Body of pancreas (tissue), 4 donors: ENCODE measurements around the gene CLIP1.

Experiments used
- CTCF ChIP-seq, 7 experiments: fragments of 450-650 bp in 4 of 7; fragments of 200-600 bp in 3 of 7; sonication (generic) in 3 of 7; IDR thresholded peaks; one replicate each; pipeline ENCODE4 v1.5.1; 2016 to 2019; ENCODE audit warnings: antibody characterized with exemption in 7 of 7
- POLR2A ChIP-seq, 3 donors: fragments of 450-650 bp; IDR thresholded peaks; one replicate each; pipeline ENCODE4 v1.6.1; 2016; ENCODE audit warnings: antibody characterized with exemption in 3 of 3, mild to moderate bottlenecking in 2 of 3

GRCh38 chr12:122228092-122228491, 194.4 kb downstream of the CLIP1 start:
- no peak for TF ChIP-seq CTCF (IDR thresholded peaks at IDR 0.05)
- TF ChIP-seq POLR2A (IDR thresholded peaks at IDR 0.05): no peak
